Measurements from ENCODE around the gene MAP4K4.

Gene MAP4K4

DNA sequence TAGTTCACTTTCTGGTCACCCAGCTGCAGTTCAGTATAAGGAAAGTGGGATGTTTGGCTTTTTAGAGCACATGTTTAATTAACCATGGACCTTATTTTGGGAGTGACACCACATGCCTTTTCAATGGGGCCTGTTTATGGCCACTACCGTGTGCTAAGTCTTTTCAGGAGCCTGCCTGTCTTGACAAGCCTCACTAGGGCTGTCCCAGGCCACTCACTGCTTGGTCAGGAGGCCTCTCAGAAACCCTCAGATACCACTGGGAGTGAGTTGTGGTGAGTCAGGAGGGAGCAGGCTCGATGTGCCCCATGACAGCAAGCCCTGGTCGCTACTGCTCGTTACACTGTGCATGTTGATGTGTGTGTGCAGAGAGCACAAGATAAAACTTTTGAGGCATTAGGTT, 123.0 kb downstream of the MAP4K4 start:
- DNase-seq = no peak

DNA sequence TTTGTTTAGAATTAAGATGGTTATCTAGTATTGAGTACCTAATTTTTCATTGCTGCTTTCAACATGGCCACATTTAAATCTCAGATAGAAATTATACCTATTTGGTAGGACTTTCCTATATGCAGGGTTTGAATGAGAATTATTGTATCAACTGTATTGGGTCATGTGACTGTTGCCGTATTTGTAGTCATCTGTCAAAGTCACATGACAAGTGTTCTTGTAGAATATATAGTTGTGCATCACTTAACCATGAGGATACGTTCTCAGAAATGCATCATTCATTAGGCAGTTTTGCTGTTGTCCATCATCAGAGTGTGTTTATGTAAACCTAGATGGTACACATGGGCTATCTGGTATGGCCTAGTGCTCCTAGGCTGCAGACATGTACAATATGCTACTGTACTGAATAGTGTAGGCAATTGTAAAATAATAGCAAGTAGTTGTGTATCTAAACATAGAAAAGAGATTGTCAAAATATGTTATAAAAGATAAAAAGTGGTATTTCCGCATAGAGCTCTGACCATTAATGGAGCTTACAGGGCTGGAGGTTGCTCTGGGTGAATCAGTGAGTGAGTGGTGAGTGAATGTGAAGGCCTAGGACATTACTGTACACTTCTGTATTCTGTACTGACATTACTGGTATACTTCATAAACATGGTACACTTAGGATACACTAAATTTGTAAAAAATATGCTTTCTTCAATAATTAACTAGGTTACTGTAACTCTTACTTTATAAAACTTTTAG, 123.7 kb downstream of the MAP4K4 start:
- DNase-seq = no peak

DNA sequence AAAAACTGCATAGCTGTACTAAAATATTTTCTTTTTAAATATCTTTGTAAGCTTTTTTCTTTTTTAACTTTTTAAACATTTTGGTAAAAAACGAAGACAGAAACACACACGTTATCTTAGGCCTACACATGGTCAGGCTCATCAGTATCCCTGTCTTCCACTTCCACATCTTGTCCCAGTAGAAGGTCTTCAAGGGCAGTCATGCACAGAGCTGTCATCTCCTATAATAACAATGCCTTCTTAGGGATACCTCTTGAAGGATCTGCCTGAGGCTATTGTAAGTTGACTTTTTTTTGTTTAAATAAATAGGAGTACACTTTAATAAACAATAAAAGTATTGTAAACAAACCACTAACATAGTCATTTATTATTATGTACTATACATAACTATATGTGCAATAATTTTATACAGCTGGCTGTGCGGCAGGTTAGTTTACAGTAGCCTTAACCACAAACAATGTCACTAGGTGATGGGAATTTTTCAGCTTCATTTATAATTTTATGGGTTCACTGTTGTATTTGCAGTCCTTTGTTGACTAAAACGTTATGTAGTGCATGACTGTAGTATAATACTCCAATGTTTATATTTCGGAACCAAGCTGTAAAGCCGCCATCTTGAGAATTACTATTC, 124.4 kb downstream of the MAP4K4 start:
- DNase-seq = no peak

DNA sequence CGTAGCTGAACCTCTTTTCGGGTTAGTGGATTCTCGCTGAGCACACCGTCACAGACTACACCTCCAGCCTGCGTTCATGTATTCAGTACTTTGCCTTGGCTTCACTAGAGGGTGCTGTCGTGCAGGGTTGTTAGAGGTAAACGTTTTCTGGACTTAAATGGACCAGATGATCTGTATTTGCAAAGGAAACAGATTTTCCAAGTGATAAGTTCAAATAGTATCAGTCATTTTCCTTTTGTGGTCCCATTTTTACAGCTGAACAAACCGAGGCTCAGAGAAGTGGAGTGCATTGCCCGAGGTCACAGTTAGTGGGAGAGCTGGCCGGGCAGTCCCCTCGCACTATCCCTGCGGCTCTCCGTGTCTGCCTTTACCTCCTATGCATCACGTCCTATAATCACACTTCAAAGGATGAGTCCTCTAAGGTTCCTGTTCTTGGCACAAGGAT, 125.9 kb downstream of the MAP4K4 start:
- DNase-seq = no peak

DNA sequence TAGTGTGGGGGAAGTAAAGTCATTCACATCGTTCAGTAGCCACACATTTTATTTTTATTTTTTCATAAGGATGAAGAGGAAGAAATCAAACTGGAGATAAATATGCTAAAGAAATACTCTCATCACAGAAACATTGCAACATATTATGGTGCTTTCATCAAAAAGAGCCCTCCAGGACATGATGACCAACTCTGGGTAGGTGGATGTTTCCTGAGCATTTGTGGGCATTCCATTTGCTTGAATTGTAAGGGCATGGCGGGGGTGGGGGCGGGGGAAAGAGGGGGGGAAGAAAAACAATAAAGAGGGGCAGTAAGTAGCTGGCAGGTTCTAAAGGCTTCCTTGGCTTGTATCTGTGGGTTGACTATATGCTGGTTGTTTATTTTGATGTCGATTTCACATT, 126.4 kb downstream of the MAP4K4 start:
- no peak for DNase-seq

DNA sequence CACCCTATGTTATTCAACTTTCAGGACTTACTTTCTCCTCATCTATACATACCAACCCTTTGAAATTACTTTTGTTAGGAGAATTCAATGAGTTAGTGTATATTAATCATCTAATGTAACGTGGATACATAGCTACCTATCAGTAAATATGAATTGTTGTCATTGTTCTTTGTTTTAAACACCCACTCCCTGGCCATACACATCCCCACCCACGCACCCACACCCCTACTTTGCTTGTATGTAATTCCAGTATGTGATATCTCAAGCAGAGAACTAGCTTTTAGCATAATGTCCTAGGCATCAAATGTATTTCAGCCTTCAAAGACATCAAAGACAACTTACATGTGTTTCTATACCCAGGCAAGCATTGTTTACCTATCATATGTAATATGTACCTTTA, 129.2 kb downstream of the MAP4K4 start:
- DNase-seq = no peak

DNA sequence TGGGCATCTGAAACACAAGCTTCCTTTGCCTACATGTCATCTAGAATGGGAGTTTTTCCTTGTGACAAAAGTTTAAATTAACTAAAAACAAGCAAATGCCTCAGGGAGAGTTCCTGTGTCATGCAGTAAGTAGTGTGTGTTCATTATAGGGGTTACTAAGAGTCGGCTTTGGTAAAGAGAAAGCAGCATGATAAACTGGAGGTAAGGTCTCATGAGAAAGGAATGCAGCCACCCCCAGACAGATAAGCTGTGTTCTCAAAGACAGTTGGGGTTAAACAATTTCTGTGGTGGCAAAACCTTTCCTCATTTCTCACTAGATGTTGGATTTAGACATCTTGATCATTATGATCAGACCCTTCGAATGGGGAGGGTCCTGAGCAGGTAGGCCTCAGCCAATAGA, 129.7 kb downstream of the MAP4K4 start:
- no peak for DNase-seq

DNA sequence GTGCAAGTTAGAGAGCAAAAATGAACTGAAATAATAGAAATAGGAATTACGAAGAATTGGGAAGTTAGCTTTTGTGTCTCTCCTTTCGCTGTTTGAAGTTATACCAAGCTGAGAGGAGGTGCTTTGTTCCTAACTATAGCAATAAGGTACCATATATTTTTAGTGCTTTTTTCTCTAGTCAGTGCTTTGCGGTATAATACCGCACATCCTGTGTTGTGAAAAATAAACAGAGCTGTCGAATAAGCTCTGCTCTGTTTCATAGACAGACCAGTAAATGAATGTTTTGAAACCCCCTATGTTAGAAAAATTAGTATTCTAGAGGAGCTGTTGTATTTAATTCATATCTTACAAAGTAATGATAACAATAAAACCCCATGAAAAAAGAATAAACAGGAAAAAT, 130.8 kb downstream of the MAP4K4 start:
- no peak for DNase-seq

DNA sequence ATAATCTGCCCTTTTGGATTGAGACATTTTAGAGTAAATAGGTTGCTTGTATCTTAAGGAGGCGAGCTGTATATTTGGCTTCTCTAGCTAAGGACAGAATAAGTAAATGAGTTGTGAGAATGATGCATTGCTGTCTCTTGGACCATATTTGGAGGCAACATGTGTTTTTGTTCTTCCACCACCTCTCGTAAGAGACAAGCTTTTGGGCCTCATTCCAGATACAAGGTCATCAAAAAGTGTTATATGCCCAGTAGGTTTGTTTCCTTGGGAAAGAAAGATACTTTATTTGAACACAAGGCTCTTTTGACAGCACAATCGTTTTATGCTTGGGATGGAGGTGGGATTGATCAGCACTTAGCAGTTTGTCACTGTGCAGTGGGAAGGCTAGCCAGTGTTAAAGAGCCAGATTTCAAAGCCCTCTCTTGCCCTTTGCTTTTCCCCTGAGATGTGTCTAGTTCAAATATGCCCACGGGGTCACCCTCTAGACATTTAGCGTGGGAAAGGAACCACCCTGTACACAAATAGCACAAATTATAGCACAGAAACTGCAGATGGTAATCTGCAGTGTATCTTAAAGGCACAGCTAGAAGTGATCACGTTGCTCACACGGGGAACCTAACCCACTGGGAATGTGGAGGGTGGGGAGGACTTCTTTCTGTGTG, 131.3 kb downstream of the MAP4K4 start:
- no peak for DNase-seq

DNA sequence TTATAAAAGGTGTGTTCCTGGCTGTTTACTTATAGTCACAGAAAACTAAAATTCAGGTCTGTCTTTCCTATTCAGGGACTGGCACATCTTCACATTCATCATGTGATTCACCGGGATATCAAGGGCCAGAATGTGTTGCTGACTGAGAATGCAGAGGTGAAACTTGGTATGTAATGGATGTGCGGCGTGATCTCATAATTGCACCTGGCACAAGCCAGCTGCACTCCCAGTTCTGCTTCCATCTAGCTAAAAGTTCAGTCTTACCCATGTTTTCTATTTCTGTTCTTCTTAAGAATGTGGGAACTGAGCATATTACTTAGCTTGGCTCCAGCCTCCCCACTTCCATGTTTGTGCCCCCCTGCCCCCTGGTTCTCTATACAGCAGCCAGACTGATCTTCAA, 131.9 kb downstream of the MAP4K4 start:
- no peak for DNase-seq

DNA sequence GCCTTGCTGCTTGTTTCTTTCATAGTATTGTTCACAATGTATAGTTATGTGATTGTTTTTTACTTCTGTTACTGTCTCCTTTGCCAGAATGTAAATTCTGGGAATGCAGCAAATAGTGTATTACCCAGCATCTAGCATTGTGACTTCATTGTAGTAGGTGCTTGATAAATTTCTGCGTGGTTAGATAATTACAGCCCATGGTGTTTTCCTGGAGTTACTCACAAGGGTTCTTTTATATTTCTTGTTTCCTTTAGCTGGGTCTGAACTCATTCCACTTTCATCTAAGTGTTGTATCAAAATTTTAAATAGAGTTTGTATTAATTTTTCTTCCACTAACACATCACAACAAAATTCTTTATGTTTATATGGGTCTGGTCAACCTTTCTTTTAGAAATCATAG, 132.6 kb downstream of the MAP4K4 start:
- DNase-seq = no peak

DNA sequence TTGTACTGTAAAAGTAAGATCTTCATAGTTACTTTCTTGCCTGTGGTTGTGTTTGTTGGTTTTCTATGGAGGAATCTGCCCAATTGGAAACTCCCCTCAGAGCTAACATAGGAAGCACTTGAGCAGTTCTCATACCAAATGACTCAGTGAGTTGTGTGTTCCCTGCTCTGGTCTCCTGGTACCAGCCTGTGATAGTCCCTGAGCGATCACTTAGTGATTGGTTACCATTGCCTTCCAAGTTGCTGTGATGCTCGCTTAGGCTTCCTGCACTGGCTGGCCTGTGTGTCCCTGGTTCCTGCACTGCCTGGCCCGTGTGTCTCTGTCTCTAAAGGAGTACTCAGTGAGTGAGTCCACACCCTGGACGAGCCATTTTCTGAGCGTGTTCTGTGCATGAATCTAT, 133.0 kb downstream of the MAP4K4 start:
- DNase-seq = no peak

DNA sequence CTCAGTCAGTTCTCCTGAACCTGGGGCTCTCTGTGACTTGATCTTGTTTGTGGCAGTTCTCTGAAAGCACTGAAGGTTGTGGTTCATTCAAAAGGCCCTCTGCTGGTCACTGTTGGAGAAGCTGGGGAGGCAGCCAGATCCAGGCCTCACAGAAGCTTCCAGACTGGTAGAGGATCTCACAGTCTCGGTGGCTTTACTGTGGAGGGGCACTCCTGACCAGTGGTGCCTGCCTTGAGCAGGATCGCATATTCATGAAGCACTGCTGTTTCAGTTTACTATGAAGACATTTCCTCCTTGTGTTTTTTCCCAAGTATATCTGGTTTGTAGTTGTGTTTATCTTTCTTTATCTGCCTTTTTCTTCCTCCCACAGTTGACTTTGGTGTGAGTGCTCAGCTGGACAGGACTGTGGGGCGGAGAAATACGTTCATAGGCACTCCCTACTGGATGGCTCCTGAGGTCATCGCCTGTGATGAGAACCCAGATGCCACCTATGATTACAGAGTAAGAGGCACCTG, 133.9 kb downstream of the MAP4K4 start:
- peak; percentile 12 for DNase-seq

DNA sequence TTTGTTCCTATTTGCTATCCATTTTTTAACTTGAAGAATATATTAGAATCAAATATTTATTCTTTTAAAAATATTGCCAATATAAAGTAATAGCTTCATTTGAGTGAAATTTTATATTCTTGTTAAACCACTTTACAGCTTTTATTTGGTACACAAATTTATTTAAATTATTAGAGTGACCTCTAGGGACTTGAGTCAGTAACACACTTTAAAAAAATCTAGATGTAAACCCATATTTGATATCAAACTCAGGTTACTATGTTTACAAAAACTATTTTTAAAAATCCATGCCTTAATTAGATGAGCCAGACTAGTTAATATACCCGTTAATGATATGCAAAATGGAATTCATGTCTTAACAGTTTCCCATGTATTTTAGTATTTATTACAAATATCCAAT, 134.6 kb downstream of the MAP4K4 start:
- no peak for DNase-seq

DNA sequence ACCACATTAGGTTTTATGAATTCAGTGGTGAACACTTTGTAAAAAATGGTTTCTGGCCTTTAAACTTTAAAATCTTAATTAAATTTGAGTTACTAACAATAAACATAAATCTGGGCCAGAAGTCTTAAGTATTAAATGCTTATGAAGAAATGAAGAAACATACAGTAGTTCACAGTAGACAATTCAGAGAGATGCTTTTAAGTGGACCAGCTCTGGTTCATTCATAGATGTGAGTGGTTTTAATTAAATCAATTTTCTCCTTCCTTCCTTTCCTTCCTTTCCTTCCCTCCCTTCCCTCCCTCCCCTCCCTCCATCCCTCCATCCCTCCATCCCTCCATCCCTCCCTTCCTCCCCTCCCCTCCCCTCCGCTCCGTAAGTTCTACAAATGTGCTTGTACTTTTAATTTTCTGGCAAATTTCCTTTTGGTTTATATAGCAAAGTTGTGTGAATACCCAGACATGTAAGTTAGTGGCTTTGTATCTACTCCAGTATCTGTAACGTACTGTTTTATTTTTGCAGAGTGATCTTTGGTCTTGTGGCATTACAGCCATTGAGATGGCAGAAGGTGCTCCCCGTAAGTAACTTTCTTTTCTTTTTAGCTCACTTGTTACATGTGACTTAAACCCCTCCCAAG, 136.5 kb downstream of the MAP4K4 start:
- DNase-seq = no peak

DNA sequence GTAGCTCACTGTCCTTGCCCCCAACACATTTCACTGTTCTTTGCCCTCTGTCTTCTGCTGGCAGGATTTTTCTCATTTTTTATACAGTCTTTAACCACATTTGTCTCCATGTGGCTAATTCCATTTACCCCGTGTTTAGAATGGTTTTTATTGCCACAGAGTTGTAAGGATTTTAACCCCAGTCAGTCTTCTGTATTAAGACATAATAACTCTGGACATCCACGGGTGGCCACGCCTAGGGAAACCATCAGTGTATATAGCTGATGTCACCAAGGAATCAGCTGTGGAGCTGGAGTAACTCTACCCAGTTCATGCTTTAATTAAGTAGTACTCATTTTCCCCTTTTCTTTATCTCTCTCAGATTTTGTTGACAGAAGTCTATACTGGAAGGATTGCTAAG, 139.8 kb downstream of the MAP4K4 start:
- no peak for DNase-seq

DNA sequence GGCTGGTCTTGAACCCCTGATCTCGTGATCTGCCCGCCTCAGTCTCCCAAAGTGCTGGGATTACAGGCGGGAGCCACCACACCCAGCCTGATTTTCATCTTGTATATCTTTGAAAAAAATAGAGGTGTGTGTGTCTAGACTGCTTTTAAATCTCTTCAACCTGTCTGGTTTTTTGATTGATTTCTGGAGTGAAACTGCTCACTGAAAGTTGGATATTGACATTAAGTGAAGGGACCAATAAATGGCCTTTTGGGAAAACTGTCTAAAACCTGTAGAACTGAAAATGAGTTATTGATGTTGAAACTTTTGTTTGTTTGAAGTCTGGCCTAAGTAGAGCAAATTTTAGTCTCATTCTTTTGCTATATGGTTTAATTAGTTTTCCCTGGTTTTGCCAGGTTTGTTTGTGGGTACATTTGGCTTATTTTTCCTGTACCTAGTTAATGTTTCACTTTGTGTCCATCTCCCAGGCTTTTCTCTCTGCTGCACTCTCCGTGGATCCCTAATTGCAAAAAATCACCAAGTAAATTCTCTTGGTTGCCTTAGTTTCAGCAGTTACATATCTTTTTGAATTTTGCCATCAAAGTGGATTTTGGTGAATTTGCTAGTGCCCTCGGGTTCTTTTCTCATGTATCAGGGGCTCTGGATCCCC, 144.3 kb downstream of the MAP4K4 start:
- DNase-seq = no peak

DNA sequence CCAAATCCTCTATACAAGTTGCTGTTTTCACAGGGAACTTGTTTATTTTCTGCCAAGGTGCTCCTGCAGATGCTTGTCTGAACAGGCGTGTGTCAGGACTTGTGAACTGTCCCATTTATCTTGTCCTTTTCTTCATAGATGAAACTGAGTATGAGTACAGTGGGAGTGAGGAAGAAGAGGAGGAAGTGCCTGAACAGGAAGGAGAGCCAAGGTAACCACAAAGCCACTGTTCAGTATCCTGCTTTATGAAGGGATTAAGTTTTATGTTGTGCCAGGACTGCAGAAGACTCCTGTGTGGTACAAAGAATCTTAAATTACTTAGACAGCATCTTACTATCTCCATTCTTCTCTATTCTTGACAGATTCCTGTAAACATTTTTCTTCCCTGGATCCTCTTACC, 145.0 kb downstream of the MAP4K4 start:
- DNase-seq = no peak

DNA sequence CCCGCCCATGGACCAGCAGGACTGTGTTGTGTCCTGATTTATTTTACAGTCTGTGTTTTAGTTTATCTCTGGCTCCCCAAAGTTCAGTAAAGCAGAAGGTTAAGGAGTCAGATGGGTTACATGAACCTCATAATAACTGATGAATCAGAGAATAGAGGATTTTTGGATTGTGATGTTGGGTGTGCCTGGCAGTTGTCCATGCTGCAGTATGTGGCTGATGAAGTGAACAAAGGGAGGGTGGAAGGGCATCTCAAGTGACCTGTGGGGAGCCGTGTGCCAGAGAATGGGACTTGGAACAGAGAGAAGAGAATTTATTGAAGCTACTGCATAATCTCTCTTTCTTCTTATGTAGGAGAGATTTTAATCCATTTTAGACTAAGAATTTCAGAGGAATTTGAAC, 145.5 kb downstream of the MAP4K4 start:
- DNase-seq = no peak

DNA sequence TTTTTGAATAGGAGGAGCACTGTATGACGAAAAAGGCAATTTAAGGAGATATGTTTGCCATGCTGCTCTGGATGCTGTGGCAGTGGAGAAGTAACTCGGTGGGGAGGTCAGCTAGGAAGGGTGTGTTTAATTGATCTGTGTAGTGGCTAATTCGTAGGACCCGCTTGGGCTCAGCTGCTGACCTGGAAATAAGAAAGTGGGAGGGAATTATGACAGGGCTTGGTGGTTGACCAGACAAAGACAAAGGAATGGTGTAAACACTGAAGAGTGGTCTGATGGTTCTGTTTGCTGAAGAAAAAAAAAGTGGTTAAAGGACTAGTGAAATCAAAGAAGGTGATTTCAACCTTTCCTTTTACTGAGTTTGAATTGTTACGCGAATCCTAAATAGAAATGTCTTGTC, 146.0 kb downstream of the MAP4K4 start:
- DNase-seq = no peak

DNA sequence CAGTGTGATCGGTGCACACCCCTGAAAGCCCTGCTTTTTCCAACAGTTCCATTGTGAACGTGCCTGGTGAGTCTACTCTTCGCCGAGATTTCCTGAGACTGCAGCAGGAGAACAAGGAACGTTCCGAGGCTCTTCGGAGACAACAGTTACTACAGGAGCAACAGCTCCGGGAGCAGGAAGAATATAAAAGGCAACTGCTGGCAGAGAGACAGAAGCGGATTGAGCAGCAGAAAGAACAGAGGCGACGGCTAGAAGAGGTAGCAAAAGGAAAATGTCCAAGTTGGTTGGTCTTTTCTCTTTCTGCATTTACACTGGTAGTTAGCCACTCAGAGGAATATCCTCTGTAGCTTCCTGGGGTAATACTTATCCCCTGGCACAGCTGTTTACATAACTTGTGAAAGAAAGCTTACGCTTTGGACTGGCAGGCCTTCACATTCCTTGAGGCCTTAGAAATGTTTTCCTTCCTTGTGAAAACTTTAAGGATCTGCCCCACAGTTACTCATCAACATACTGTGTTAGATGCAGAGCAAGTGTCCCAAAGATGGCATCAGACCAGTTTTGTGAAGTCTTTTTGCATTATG, 146.6 kb downstream of the MAP4K4 start:
- DNase-seq = no peak

DNA sequence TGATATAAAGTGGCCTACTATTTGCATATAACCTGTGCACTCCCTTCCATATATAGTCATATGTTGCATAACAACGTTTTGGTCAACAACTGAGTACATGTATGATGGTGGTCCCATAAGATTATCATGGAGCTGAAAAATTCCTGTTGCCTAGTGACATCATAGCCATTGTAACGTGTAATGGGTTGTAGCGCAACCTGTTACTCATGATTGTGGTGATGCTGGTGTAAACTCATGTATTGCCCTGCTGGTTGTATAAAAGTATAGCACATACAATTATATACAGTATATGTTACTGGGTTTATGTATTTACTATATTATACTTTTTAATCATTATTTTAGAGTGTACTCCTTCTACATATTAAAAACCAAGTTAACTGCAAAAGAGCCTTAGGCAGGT, 149.5 kb downstream of the MAP4K4 start:
- DNase-seq = no peak

All from NCI-H2107 (cell line).